ENCODE data around the gene SERPINB10.
A peak's percentile ranks its signal among the peaks of the same experiment; 100 is the strongest.

The SERPINB10 gene

DNA sequence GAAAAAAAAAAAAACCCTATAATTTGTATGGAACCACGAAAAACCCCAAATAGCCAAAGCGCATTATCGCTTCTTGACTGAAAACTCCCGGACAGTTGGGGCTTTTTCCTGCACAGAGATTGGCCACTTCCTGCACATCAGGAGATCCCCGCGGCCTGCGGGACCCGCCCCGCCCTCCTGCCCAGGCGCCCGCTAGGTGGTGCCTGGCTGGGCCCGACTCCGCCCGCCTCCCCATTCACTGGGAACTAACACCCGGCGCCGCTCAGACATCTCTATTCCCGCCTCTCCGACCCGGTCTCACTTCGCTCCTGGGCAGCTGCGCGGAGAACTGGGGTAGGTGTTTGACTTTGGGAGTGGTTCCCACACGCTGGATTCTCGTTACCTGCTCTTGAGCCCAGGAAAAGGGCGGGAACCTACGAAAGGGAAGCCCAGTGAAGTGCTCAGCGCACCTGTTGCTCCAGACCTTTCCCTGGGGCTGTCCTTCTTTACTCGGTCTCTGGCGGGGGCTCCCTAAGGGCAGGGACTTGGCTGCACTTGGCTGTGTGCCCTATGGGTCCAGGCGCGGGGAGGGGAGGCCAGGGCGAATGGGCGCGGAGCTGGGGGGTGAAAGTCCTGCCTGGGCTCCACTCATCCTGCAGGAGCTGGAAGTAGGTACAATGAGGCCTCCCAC, 41.4 kb downstream of the SERPINB10 start, which contains the start of gene HMSD:
Gene HMSD (plus strand): TSS at position 234 of the 670 bp plus-strand sequence. CDS start 4,155 bp downstream, outside the sequence.
- peak in 1 of 4 experiments; percentile 11 for DNase-seq

DNA sequence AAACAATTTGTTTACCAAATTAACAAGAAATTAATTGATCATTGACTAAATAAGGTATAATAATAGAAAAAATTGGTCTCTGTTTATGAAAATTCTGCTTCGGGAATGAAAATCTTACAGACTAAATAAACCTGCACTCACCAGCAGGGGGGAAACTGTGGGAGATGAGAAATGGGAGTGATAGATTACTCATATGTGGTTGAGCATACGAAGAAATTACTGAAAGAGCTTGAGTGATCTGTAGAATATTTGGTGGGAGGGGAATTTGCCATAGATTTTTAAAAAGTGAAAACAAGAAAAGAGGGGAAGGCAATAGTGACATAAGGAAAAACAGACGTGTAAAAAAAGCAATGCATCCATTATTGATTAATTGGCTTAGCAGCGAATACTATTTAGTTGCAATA, 43.5 kb downstream of the SERPINB10 start:
- DNase-seq = no peak

- no peak for DNase-seq
Measured at GRCh38 chr18:63953811-63954210, 46.1 kb downstream of the SERPINB10 start.

DNA sequence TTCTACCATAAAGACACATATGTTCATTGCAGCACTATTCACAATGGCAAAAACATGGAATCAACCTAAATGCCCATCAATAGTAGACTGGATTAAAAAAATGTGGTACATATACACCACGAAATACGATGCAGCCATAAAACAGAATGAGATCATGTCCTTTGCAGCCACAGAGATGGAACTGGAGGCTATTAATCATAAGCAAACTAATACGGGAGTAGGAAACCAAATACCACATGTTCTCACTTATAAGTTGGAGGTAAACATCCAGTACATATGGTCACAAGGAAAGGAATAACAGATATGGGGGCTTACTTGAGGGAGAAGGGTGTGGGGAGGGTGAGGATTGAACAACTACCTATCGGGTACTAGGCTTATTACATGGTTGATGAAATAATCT, 49.0 kb downstream of the SERPINB10 start:
- no peak for DNase-seq

- DNase-seq = no peak
Measured at GRCh38 chr18:63960891-63961290, 53.1 kb downstream of the SERPINB10 start.

- DNase-seq = no peak
Measured at GRCh38 chr18:63961435-63961980, 53.8 kb downstream of the SERPINB10 start.

DNA sequence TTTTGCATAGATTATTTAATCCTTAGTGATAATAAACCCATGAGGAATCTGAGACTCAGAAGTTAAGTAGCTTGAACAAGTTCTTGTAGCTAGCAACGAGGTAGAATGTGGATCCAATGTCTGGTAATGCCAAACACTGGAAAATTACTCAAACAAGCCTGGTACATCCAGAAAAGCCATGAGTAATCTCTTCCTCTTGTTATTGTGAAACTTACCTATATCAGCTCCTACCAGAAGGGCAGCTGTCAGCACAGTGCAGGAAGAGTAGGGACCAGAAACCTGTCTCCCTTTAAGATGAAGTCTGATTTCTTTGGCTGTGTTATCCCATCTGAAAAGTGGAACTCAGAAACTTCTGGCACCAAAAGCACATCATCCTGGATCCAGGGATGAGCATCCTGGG, 54.4 kb downstream of the SERPINB10 start:
- no peak for DNase-seq

DNA sequence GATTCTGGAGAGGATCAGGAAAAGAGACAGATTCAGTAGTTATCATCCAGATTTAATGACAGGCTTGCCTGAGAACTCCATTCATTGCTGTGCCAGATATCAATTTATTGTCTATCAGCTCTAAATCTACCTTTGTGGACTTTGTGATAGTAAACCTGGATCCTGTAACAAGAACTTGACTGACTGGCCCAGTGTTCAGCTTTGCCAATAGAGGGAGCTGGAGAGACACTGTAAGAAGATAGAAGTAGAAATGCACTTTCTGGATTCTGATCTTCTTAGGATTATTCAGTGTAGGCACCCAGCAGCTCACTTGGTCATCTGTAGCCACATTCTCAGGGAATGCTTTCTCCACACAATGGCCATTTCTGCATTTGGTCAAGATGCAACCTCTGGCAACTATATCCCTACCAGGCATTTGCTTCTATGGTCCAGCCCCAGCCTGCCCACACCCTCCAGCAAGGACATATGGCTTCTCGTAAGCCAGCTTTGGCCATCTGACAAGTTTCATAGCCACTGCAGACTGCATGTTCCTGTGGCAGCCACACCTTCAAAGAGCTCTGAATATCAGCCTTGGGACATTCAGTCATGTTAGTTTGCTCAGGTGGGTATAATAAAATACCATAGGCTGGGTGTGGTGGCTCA, 56.0 kb downstream of the SERPINB10 start:
- peak in 2 of 4 experiments; percentile 1 to 7 for DNase-seq

GRCh38 chr18:63964908-63965307, 57.1 kb downstream of the SERPINB10 start:
- no peak for DNase-seq

GRCh38 chr18:63965716-63966330, 58.1 kb downstream of the SERPINB10 start:
- no peak for DNase-seq

DNA sequence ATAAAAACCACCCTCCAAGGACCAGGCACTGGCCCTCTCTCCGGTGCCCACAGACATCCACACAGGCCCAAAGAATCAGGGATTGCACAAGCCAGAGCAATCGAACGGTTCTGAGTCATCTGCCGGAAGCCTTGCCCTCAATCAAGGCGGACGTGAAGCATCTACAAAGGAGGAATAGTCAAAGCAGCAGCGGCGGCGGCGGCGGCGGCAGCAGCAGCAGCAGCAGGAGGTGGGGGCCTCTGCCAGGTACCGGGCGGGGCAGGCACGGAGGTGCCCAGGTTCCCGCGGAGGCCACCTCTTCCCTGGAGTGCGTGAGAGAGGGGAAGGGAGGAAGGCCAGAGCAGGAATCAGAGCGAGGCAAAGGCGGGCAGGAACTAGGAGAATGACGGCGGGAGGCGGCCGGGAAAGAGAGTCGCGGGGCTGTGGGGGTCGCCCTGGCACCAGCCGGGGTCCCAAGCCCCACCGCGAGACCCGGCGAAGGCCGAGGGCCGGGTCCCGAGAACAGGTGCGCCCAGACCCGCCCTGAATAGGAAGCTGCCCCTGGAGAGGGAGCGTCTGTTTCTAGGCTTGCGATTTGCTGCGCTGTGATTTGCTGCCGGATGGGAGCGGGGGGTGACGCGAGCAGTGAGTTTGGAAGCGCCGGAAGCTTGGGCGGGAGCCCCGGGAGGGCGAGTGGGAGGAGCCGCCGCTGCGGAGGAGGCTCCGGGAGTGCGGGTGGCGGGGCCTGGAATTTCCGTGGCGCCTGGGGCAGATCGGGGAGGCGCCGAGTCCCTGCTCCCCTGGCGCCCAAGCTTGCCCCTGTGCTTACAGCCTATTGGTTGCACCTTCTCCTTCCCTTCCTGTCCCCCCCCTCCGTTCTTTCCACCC, 62.4 kb downstream of the SERPINB10 start, which contains the start of gene SERPINB8:
Gene SERPINB8 (plus strand): TSS at position 140 of the 867 bp plus-strand sequence. CDS start 8,228 bp downstream, outside the sequence.
- peak; percentile 30 to 69 (median 51) for DNase-seq

DNA sequence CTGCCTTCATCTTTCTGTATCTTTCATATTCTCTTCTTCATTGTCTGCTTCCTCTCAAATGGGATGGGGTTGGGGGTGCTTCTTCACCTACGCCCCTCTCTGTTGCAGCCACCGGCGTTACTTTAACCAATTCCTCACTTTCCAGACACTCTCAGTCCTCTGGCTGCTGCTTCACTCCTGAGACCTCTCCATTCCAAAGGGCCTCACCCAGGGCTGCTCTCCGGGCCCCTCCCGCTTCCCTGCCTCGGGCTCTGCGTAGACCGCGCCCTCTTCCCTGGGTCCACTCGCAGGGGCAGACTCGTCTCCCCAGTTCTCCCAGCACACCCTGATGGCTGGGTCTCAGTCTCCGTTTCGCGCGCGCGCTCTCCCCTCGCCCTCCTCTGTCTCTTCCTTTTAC, 63.0 kb downstream of the SERPINB10 start:
- DNase-seq = no peak

DNA sequence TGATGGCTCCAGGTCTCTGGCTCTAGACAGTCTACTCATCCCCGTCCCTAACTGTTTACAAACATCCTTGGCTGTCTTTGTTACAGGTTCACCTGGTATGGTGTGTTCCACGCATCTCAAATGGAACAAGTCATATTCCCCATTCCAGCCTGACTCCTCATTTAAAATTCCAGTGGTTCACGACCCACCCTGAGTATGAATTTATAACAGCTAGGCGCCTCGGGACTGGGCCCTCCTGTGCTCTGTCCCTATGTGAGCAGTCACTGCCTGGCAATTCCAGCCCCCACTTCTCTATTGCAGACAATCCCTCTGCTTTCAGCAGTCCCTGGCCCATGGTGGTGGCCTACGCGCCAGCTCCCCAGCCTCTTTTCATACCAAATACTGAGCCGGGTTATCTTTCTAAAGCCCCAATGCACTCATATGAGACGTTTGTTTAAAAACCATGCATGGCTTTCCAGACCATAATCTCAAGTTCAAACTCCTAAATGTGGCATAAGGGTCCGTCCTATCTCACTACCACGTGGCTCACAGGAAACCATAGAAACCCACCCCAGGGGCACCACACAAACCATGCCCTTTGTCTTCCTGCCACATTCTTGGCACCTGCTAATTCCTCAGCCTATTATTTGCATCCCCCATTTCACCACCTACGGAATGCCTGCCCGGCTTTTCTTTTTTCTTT, 63.7 kb downstream of the SERPINB10 start:
- no peak for DNase-seq

- DNase-seq = no peak
Measured at GRCh38 chr18:63972002-63972376, 64.2 kb downstream of the SERPINB10 start.

- no peak for DNase-seq
Measured at GRCh38 chr18:63974991-63975390, 67.2 kb downstream of the SERPINB10 start.

DNA sequence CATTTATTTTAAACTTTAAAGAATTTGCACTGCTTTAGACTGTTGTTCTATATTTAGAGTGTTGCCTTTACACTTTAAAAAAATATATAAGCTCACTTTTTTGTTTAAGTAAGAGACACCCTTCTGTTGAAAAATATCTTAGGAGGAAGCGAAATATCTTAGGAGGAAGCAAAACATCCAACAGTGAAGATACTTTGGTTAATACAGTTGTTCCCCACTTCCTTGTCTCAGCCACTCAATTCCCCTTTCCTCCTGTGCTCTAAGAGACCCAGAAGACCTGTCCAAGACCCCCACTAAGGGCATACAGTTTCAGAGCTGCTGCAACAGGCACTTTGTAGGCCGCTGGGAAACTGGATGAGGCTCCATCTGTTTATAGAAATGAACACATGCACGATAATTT, 67.9 kb downstream of the SERPINB10 start:
- DNase-seq = no peak

DNA sequence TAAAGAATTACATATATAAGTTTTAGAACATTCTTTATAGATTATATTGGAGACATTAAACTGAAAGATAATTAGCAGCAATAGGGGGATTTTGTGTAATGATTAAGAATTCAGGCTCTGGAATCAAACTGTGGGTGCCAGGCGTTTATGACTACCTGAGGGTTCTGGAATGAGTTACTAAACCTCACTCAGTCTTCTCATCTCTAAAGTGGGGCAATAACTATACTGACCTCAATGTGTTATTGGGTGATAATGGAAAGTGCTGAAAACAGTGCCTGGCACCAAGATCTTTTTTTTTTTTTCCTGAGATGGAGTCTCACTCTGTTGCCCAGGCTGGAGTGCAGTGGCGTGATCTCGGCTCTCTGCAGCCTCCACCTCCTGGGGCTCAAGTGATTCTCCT, 69.3 kb downstream of the SERPINB10 start:
- DNase-seq = no peak

DNA sequence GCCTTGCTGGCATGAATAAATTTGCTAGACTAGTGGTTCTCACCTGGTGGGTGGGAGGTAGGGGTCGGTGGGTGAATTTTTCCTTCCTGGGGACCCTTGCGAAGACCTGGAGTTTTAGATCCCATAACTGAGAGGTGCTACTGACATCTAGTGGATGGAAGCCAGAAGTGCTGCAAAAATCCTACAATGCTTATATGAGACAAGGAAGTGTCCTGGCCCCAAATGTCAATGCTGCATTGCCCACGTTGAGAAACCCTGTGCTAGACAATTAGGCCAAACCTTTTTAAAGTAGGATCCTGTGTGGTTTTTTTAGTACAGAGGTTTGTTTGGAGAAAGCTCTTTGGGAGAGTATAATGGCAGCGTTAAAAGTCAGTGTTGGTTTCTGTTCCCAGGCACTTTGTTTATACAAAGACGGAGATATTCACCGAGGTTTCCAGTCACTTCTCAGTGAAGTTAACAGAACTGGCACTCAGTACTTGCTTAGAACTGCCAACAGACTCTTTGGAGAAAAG, 71.7 kb downstream of the SERPINB10 start:
- peak in 1 of 4 experiments; percentile 4 for DNase-seq

- no peak for DNase-seq
Measured at GRCh38 chr18:63980027-63980426, 72.3 kb downstream of the SERPINB10 start.

- no peak for DNase-seq
Measured at GRCh38 chr18:63980896-63981460, 73.2 kb downstream of the SERPINB10 start.

DNA sequence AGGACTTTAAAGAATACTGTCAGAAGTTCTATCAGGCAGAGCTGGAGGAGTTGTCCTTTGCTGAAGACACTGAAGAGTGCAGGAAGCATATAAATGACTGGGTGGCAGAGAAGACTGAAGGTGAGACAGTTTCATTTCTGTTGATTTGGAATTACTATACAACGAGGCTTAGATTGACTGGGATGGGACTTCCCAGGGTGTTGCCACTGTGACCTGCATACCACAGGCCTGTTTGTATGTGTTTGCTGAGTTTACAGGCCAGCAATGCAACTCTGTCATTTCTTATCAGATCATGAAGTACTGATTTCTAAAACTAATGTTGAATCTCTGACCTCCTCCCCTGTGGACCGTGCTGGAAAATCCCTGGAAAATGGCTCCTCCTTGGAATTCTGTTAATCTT, 74.0 kb downstream of the SERPINB10 start:
- DNase-seq = no peak

Measured in activated naive CD4-positive, alpha-beta T cell (primary cell).